K562 (cell line): ENCODE measurements around the gene GRIP1. TPM values are rescaled to one million over a fixed set of nuclear protein-coding genes. Genes with fewer than 3 reads are reported as not detected.
A peak's percentile ranks its signal among the peaks of the same experiment; 100 is the strongest.

Source experiments
- ATF1 ChIP-seq, 2 experiments: fragments of 450-650 bp in 1 of 2; IDR thresholded peaks; 2 replicates each; pipeline ENCODE4 v1.6.1; 2016; ENCODE audit warnings: missing compliant biosample characterization in 1 of 2, missing genetic modification characterization in 1 of 2
- BRD9 ChIP-seq: fragments of 450-650 bp; IDR thresholded peaks from 2 replicates; pipeline ENCODE4 v1.6.1; 2018; ENCODE audit warnings: low read depth; ENCODE audit not compliant: partially characterized antibody
- EHMT2 ChIP-seq: fragments of 450-650 bp; IDR thresholded peaks from 2 replicates; pipeline ENCODE4 v1.6.1; 2018; ENCODE audit warnings: antibody characterized with exemption
- FOXM1 ChIP-seq, 2 experiments: fragments of 450-650 bp in 1 of 2; sonication (generic) in 1 of 2; formaldehyde crosslinking in 1 of 2; IDR thresholded peaks; 2 replicates each; pipeline versions ENCODE4 v1.6.1 to v1.9.0; 2017 to 2022; ENCODE audit warnings: low read depth in 2 of 2, mild to moderate bottlenecking in 2 of 2, missing genetic modification reagents in 1 of 2, moderate library complexity in 1 of 2
- GABPA ChIP-seq: fragments of 200-800 bp; sonication (Bioruptor generic); conservative IDR thresholded peaks from 2 replicates; pipeline ENCODE4 v1.6.1; 2016; ENCODE audit warnings: low read depth, missing genetic modification characterization, missing compliant biosample characterization
- MEIS2 ChIP-seq: fragments of 450-650 bp; IDR thresholded peaks from 2 replicates; pipeline ENCODE4 v1.6.1; 2014; ENCODE audit warnings: mild to moderate bottlenecking; ENCODE audit not compliant: partially characterized antibody
- NR2C2 ChIP-seq, 2 experiments: fragments of 200-800 bp in 1 of 2; sonication (Bioruptor generic) in 1 of 2; sonication (generic) in 1 of 2; formaldehyde crosslinking in 1 of 2; IDR thresholded peaks; 2 replicates each; pipeline versions ENCODE4 v1.6.1 to v1.8.0; 2016 to 2022; ENCODE audit warnings: mild to moderate bottlenecking in 1 of 2, missing compliant biosample characterization in 1 of 2, missing genetic modification characterization in 1 of 2, missing genetic modification reagents in 1 of 2
- PKNOX1 ChIP-seq: fragments of 450-650 bp; IDR thresholded peaks from 2 replicates; pipeline ENCODE4 v1.6.1; 2016
- SETDB1 ChIP-seq: IDR thresholded peaks from one replicate; pipeline ENCODE4 v1.6.1; 2012; ENCODE audit warnings: low read length, control low read depth, inconsistent platforms
- SMAD2 ChIP-seq: fragments of 150-350 bp; IDR thresholded peaks from 2 replicates; pipeline ENCODE4 v1.6.1; 2014; ENCODE audit warnings: low read depth, mild to moderate bottlenecking, low read length
- SRSF1 ChIP-seq: fragments of 200-400 bp; formaldehyde crosslinking; IDR thresholded peaks from 2 replicates; pipeline ENCODE4 v1.6.1; 2017; ENCODE audit warnings: mild to moderate bottlenecking, low read depth, low read length, moderate library complexity
- TAF1 ChIP-seq: IDR thresholded peaks from 2 replicates; pipeline ENCODE4 v1.6.1; 2011; ENCODE audit warnings: mild to moderate bottlenecking, low read length, moderate library complexity; ENCODE audit not compliant: insufficient read depth, control insufficient read depth, severe bottlenecking; ENCODE audit errors: extremely low read depth
- TAF7 ChIP-seq: fragments of 450-650 bp; IDR thresholded peaks from 2 replicates; pipeline ENCODE4 v1.6.1; 2016; ENCODE audit warnings: missing genetic modification characterization, missing compliant biosample characterization
- ZKSCAN8 ChIP-seq: fragments of 200-800 bp; sonication (Bioruptor generic); IDR thresholded peaks from 2 replicates; pipeline ENCODE4 v1.6.1; 2016; ENCODE audit warnings: missing genetic modification characterization, missing compliant biosample characterization
- ZNF347 ChIP-seq: fragments of 450-650 bp; formaldehyde crosslinking; IDR thresholded peaks from 2 replicates; pipeline ENCODE4 v1.4.0; 2020; ENCODE audit warnings: low read depth, mild to moderate bottlenecking, moderate library complexity
- ZNF384 ChIP-seq: IDR thresholded peaks from 2 replicates; pipeline ENCODE4 v1.6.1; 2012; ENCODE audit warnings: low read depth, low read length, improper control_type of control experiment
- ZNF398 ChIP-seq: fragments of 250-450 bp; sonication (Bioruptor Pico); IDR thresholded peaks from 2 replicates; pipeline ENCODE4 v1.8.0; 2021; ENCODE audit warnings: moderate library complexity, mild to moderate bottlenecking, inconsistent platforms
- ZNF668 ChIP-seq: fragments of 250-450 bp; sonication (Bioruptor Pico); IDR thresholded peaks from 2 replicates; pipeline ENCODE4 v1.8.0; 2022; ENCODE audit warnings: mild to moderate bottlenecking, inconsistent platforms
- polyA plus RNA-seq, 8 experiments: library from polyadenylated mRNA; depleted of rRNA in 4 of 8; stranded (reverse) in 5 of 8; unstranded in 3 of 8; fragments of >200 nt; fragmentation: Nextera tagmentation in 2 of 8; fragmentation: Illumina TruSeq in 1 of 8; extraction: Ambion mirVana in 2 of 8; extraction: Trizol in 1 of 8; gene quantifications; 2 replicates each; pipeline versions ENCODE4 v1.2.1 to v1.2.3, GENCODE V29; 2011 to 2014; ENCODE audit warnings: inconsistent platforms in 1 of 8, missing spikeins in 1 of 8
- total RNA-seq, 7 experiments: library from RNA; depleted of rRNA in 6 of 7; stranded (reverse); fragments of >200 nt in 6 of 7; fragmentation: Illumina TruSeq in 2 of 7; extraction: Trizol in 2 of 7; gene quantifications; 2 replicates each; pipeline versions ENCODE4 v1.2.1 to v1.2.3, GENCODE V29; 2011 to 2021; ENCODE audit warnings: low replicate concordance in 1 of 7
- TF ChIP-seq, protein P1 (sequence below): sonication (generic); formaldehyde crosslinking; IDR thresholded peaks from 2 replicates; pipeline ENCODE4 v1.8.1; 2023; ENCODE audit warnings: missing genetic modification reagents, mild to moderate bottlenecking, borderline replicate concordance

GRIP1 gene
- total and polyA plus RNA-seq, 9 of the 15 experiments (the other 6 are each of a cell fraction or from before 2014, with no cell fraction given): 0.28 to 1.2 (median 0.45) TPM

DNA sequence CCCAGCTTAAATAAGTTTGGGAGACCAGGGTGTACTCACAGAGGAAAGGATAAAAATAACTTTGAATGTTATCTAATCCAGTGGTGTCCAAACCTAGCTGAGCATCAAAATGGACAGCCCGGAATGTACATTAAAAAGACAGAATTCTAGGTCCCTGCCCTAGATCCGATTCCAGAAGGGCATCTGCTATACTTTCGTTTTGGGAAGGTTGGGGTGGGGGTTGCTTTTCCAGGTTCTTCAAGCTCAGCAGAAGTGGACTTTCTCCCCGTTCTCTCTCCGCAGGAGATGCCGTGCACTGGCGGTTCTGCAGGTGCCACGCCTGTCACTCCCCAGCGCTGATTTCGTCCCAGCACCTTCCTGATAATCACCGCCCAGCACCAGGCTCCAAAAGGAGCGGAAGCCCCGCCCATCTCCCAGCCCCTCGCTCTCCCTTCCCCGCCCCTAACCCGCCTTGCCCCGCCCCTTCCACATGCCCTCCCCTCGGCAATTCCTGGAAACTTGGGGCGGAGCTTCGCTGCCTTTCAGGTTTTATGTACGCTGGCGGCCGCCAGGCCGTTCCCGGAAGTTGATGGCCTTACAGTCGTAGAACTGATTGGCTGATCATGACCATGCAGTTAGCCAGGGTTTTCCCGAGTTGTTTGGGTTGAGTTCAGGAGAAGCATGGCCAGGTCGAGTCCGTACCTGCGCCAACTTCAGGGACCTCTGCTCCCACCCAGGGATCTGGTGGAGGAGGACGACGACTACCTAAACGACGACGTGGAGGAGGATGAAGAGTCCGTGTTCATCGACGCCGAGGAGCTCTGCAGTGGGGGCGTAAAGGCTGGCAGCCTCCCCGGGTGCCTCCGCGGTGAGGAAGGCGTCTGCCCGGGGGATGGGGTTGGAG, 376.7 kb downstream of the GRIP1 start, which contains the start of gene HELB (continued):
- TF ChIP-seq, protein P1, sequence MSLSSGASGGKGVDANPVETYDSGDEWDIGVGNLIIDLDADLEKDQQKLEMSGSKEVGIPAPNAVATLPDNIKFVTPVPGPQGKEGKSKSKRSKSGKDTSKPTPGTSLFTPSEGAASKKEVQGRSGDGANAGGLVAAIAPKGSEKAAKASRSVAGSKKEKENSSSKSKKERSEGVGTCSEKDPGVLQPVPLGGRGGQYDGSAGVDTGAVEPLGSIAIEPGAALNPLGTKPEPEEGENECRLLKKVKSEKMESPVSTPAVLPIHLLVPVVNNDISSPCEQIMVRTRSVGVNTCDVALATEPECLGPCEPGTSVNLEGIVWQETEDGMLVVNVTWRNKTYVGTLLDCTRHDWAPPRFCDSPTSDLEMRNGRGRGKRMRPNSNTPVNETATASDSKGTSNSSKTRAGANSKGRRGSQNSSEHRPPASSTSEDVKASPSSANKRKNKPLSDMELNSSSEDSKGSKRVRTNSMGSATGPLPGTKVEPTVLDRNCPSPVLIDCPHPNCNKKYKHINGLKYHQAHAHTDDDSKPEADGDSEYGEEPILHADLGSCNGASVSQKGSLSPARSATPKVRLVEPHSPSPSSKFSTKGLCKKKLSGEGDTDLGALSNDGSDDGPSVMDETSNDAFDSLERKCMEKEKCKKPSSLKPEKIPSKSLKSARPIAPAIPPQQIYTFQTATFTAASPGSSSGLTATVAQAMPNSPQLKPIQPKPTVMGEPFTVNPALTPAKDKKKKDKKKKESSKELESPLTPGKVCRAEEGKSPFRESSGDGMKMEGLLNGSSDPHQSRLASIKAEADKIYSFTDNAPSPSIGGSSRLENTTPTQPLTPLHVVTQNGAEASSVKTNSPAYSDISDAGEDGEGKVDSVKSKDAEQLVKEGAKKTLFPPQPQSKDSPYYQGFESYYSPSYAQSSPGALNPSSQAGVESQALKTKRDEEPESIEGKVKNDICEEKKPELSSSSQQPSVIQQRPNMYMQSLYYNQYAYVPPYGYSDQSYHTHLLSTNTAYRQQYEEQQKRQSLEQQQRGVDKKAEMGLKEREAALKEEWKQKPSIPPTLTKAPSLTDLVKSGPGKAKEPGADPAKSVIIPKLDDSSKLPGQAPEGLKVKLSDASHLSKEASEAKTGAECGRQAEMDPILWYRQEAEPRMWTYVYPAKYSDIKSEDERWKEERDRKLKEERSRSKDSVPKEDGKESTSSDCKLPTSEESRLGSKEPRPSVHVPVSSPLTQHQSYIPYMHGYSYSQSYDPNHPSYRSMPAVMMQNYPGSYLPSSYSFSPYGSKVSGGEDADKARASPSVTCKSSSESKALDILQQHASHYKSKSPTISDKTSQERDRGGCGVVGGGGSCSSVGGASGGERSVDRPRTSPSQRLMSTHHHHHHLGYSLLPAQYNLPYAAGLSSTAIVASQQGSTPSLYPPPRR (CRISPR knock-in tag): no peak
- TF ChIP-seq ZNF398 (no peak), SRSF1 (no peak), ZNF347 (no peak), PKNOX1 (peak; percentile 83), SETDB1 (no peak), EHMT2 (0 out of 2 replicates have a peak, but pooled peaks have one; percentile 29), ZKSCAN8 (CRISPR knock-in tag) (no peak), FOXM1 (IDR thresholded peaks at IDR 0.05; ENCODE audit: low read depth) (0 out of 2 replicates have a peak, but pooled peaks have one; percentile 14), FOXM1 (CRISPR knock-in tag; IDR thresholded peaks at IDR 0.05; ENCODE audit: low read depth) (no peak), NR2C2 (CRISPR knock-in tag; IDR thresholded peaks at IDR 0.05) (no peak), NR2C2 (tag; IDR thresholded peaks at IDR 0.05) (peak; percentile 62; the same call in 1 of the 2 replicates), BRD9 (peak; percentile 64), MEIS2 (no peak), ATF1 (CRISPR knock-in tag; IDR thresholded peaks at IDR 0.05) (no peak), ATF1 (tag; IDR thresholded peaks at IDR 0.05) (peak; percentile 66), TAF7 (peak; percentile 51), GABPA (tag) (peak; percentile 80), ZNF384 (no peak), TAF1 (peak; percentile 78), ZNF668 (no peak), SMAD2 (no peak)
